Central memory CD4-positive, alpha-beta T cell (primary cell): ENCODE measurements around the gene SLC22A7.

Source experiments
- DNase-seq: peaks from one replicate; pipeline ENCODE4 v3.0.0; 2022

The SLC22A7 gene

GRCh38 chr6:43265564-43265963 is 32.5 kb upstream of the SLC22A7 start:
- no peak for DNase-seq

DNA sequence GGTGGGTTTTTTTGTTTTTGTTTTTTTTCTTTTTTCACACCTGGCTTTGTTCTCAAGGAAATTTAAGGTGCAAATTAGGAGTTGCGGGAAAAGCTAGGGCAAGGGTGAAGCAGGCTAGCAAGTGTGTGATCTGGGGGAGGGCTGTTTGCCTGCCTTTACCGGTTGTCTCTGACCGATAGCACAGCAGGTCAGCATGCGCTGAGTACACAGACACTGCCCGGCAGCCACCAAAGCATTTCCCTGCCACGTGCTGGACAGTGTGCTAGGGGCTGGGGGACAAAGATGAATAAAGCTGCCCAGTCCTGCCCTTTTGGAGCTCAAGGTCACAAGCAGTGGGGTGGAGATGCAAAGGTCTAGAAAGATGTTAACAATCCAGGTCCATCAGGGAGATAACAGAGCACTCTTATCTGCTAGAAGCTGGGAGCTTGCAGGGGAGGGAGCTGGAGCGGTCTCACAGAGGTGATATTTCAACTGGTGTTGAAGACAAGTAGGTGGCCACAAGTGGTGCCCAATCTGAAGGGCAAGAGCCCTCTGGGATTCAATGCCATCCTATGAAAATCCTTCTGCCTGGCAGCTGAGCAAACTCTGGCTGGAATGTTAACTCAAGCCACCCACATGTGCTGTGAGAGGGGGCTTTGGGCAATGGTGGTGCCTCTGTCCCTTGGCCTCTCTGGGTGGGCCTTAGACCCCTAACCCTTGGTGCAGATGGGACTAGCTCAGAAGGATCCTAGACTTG is 30.3 kb upstream of the SLC22A7 start:
- no peak for DNase-seq

- no peak for DNase-seq
These were observed 29.7 kb upstream of the SLC22A7 start for GRCh38 chr6:43268355-43268700.

GRCh38 chr6:43268782-43269272 is 29.2 kb upstream of the SLC22A7 start:
- no peak for DNase-seq

DNA sequence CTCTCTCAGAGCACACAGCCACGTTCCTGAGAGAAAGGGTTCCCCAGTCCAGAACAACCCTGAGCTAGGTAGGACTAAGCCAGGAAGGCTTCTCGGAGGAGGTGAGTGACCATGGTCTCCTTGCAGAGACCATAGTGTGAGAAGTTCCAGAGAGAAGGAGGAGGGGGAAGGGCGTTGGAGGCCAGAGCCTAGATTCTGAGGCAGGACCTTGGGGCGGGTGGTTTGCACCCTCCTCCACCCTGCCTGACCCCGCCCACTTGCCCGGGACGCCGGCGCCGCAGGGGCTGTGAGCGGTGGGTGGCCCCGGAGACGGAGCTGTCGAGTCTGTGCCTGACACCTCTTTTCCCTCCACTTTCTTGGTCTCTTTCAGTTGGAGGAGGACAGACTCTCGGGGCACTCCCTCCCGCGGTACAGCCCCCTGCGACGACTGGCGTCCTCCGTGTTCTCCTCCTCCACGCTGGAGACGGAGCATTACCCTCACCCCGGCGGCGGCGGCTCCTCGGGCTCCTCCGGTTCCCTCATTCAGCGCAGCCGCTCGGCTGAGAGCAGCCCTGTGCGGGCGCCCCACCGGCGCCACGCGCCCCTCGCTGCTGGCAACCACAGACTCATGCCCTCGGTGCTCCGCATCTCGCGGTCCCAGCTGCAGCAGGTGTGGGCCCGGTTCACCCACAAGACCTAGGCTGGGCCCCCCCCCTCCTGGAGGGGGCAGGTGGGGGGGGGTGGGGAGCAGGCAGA is 28.6 kb upstream of the SLC22A7 start:
- DNase-seq = peak; percentile 17

- DNase-seq = no peak
These were observed 26.8 kb upstream of the SLC22A7 start for GRCh38 chr6:43271103-43271815.

GRCh38 chr6:43271944-43272343 is 26.1 kb upstream of the SLC22A7 start:
- no peak for DNase-seq

DNA sequence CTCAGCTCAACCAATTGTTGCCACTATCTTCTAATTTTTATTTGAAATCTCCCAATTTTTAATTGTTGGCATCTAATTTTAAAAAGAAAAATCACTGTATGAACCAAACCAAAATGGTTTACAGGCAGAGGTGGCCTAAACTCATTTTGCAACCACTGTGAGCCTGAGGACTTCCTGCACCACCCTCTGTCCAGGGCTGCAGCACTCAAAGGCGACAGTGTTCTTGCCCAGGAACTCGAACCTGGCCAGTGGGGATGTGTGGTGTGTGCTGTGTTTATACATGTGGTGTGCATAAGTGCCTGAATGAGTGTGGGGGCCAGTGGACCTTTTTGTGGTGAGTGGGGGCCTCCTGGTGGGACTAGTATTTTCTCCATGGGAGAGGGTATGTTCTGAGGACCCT is 24.4 kb upstream of the SLC22A7 start:
- no peak for DNase-seq

DNA sequence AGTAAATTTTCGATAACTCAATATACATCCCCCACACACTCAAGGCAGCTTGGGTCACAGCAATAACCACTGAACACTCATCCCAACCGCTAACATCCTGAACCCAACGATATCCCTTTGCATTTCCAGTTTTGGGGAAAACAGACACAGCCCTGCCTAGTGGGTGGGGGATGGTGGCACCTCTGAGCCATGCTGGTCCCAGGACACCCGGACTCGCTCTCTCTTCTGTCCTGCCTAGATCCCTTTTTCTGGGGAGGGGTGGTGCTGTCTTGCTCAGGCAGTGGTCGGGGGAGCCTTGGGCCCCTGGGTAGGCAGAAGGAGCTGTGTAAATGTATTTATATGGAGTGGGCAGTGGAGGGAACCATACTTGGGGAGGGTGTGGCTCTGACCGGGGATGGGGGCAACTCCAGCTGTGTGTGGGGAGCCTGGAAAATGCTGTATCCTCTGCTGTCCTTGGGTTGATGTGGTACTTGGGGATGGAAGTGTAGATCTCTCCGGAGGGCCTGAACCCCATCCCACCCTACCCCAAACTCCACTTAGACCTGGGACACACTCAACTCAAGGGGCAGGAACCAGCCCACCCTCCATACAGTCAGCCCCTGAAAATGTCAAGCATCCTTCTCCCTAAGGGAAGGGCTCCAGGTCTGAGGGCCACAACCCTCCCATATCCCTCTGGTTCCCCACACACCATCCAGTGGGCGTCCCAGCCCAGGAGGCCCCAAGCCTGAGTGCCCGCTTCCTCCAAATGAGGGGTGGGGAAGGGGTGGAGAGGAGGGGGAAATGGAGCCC is 23.7 kb upstream of the SLC22A7 start:
- DNase-seq = no peak

DNA sequence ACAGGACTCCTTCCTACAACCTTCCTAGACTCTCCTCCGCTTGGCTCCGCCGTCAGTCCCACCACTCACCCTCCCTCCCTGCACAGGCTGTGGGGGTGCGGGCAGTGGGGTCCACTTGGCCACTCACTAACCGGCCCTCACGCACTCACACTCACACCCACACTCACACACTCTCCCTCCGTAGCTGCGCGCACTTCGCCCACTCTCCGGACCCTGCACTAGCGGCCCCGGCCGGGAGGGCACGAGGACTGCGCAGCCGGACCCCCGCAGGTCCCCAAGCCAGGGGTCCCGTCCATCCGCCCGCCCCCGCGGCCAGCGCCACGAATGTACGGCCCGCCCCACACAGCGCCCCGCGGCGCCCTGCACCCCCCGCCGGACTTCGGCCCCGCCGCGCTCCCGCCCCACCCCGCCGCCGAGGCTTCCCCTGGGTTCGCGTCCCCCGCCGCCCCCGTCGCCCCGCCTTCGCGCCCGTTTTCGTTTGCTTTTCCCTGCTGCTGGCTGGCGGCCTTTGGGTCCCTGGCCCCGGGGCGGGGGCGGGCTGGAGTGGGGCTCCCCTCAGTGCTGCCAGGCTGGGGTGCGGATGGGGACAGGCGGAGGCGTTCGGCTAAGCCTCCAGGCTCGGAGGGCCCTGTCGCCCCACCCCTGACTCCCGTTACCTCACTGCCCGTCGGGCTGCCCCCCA is 23.0 kb upstream of the SLC22A7 start:
- DNase-seq = peak; percentile 13

DNA sequence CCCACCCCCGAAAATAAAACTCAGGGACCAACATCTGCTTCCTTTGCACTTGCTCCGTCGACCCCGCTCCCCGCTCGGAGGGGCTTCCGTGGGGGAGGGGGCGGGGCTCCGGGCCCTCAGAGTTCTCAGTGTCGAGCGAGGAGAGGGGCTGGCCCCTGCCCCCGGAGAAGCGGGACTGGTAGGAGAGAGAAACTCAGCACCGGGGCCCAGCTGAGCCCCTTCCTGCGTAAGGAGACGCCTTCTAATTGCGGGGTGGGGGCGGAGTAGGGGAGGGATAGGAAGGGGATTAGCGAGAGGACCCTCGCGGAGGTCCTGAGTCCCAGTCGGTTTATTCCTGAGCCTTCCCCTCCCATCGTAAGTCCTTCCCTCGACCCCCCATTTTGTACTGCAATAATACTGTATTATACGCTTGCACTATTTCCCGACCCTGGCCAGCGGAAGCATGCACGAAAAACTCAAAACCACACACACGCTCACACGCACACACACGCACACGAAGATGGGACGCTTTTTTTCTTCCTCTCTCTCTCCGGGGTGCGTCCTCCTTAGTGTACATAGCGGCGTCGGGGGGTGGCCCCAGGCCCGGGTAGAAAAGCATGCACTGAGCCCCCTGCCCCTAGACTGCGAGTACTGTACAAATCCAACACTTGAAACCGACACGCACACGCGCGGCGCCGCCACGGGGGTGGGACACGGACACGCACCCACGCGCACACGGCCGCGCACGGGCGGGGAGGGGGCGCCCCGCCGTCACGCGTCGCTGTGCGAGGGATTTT is 22.1 kb upstream of the SLC22A7 start:
- peak; percentile 50 for DNase-seq

- DNase-seq = no peak
These were observed 21.3 kb upstream of the SLC22A7 start for GRCh38 chr6:43276577-43277305.

DNA sequence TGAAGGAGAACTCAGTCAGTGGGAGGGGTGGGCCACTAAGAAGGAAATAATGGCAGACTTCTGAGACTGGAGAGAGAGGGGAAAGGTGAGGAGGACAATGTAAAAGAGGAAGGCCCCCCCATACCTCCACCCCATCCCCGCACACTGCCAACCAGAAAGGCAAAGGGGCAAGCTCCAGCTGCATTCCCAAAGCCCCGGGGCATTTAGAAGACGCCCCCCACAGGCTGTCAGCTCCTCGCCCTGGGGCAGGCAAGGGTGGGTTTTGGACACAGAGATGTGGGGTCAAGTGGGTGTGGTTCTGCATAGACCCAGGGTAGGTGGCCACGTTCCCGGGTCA is 20.8 kb upstream of the SLC22A7 start:
- no peak for DNase-seq

DNA sequence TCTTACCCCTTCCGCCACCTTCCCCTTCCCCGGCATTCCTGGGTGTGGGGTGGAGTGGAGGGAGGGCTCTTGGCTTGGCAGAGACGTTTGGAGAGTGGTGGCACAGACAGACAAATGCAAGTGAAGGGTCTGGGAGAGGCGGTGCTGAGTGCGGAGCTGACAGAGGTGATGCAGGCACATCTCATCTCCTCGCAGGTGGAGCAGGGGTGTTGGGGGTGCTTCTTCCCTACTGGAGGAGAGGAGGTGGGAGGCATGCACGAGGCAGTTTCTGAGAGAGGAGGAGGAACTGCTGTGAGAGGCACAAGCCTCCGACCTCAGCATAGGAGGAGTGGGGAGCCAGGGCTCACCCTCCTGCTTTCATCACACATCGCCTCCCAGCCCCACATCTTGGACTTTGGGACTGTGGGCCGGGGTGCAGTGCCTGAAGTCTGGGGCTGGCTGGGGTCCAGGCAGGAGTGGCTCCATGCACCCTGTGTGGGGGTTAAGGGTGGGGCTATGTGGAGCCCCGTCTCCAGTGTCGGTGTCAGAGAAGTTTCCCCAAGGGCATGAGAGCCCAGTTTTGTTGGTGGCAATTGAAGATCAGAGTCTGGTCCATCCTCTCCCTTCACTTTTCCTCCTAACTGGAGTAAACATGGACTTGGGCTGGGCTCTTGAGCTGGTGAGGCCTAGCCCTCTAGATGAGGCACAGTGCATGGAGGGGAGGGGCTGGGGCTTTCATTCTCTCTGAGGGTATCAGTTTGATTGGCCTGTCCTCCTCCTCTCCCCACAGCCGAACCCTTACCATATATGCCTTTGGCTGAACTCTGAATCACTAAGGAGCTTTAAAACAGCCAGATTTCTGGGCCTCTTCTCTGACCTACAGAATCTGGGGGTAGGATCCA is 20.2 kb upstream of the SLC22A7 start:
- no peak for DNase-seq

GRCh38 chr6:43278524-43279078 is 19.5 kb upstream of the SLC22A7 start:
- no peak for DNase-seq

- DNase-seq = no peak
These were observed 17.8 kb upstream of the SLC22A7 start for GRCh38 chr6:43280234-43280633.

DNA sequence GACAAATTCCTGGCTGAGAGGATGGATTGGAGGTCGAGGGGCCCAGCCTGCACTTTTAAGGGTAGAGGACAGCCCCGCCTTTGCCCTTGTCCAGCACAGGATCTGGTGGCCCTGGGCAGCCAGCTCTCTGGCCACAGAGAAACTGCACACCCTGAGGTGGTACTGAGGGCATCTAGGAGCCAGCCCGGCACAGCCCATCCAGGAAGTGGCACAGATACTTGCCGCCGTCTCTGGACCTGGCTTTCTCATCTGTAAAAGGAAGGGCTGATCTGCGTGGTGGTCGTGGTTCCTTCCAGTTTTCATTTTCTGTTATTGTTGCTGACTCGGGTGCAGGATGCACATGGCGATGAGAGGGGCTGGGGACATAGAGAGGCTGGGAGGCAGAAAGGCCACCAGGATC is 16.0 kb upstream of the SLC22A7 start:
- DNase-seq = no peak

DNA sequence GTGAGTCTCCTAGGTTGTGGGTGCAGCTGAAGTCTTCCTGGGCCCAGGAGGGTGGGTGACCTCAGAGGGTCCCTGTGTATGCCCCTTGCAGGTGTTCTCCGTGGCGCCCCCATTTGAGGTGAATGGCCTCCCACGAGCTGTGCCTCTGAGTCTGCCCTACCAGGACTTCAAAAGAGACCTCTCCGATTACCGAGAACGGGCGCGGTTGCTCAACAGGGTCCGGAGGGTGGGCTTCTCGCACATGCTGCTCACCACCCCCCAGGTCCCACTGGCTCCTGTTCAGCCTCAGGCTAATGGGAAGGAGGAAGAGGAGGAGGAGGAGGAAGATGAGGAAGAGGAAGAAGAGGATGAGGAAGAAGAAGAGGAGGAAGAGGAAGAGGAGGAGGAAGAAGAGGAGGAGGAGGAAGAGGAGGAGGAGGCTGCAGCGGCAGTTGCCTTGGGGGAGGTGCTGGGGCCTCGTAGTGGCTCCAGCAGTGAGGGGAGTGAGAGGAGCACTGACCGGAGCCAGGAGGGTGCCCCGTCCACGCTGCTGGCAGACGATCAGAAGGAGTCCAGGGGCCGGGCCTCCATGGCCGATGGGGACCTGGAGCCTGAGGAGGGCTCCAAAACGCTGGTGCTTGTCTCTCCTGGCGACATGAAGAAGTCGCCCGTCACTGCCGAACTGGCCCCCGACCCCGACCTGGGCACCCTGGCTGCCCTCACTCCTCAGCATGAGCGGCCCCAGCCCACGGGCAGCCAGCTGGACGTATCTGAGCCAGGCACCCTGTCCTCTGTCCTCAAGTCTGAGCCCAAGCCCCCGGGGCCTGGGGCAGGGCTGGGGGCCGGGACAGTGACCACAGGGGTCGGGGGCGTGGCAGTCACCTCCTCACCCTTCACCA is 15.2 kb upstream of the SLC22A7 start:
- no peak for DNase-seq

DNA sequence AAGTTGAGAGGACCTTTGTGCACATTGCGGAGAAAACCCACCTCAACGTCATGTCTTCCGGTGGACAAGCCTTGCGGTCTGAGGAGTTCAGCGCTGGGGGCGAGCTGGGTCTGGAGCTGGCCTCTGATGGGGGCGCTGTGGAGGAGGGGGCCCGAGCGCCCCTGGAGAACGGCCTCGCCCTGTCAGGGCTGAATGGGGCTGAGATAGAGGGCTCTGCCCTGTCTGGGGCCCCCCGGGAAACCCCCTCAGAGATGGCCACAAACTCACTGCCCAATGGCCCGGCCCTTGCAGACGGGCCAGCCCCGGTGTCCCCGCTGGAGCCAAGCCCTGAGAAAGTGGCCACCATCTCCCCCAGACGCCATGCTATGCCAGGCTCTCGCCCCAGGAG is 14.6 kb upstream of the SLC22A7 start:
- DNase-seq = no peak
